Erythroblast (primary cell): ENCODE results near the gene HOXA13.

Experiments used
- GATA1 ChIP-seq: IDR thresholded peaks from 2 replicates; pipeline ENCODE4 v1.6.1; 2011; ENCODE audit warnings: low read depth, mild to moderate bottlenecking, control low read depth, low read length, moderate library complexity
- POLR2A ChIP-seq: IDR thresholded peaks from 2 replicates; pipeline ENCODE4 v1.6.1; 2011; ENCODE audit warnings: mild to moderate bottlenecking, low read length

GRCh38 chr7:27202018-27202861 lies 2.3 kb upstream of the HOXA13 start:
- TF ChIP-seq POLR2A (no peak), GATA1 (no peak)
